GM18505 (cell line): ENCODE results near the gene SPRY4.

Source experiments
- ATAC-seq: cut with Tn5 transposase; IDR thresholded peaks from one replicate; pipeline ENCODE4 v1.9.1; 2021; ENCODE audit not compliant: unreplicated experiment
- POLR2A ChIP-seq: IDR thresholded peaks from 4 replicates; pipeline ENCODE4 v1.6.1; 2011; ENCODE audit warnings: borderline replicate concordance; ENCODE audit not compliant: insufficient read depth, insufficient read length; ENCODE audit errors: extremely low read depth

The SPRY4 gene

DNA sequence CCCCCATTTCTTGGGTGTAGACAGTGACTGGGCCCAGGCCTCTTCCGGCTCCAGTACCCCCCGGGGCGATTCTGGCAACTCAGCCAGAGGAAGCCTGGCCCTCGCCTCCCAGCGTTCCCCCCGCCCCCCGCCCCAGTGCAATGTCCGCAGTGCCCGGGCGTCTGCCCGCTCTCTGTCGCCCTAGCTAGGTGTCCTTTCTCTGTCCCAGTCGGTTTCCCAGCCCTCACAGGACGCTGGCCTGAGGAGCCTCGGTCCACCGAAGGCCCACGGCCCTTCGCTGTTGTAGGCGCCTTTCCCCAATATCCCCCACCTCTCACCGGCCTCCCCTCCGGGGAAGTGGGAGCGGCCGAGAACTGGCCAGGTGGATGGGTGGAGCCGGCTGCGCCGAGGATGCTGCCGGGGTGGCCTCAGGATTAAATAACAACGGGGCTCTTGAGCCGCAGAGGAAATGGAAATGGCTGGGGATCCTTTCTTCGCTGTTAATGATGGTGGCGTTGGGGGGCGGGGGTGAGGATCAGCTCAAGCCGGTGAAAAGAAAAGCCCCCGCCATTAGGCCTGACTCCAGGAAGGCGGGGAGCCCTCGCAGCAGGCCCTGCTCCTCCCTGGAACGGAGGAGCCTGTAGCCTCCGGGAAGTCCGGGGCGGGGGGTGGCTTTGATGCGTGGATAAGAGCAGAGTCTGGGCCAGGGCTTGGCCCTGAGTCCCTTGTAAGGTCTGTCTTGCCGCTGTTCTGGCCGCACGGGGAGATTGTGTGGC lies 1.1 kb upstream of the SPRY4 start:
- ATAC-seq = no peak
- no peak for TF ChIP-seq POLR2A

DNA sequence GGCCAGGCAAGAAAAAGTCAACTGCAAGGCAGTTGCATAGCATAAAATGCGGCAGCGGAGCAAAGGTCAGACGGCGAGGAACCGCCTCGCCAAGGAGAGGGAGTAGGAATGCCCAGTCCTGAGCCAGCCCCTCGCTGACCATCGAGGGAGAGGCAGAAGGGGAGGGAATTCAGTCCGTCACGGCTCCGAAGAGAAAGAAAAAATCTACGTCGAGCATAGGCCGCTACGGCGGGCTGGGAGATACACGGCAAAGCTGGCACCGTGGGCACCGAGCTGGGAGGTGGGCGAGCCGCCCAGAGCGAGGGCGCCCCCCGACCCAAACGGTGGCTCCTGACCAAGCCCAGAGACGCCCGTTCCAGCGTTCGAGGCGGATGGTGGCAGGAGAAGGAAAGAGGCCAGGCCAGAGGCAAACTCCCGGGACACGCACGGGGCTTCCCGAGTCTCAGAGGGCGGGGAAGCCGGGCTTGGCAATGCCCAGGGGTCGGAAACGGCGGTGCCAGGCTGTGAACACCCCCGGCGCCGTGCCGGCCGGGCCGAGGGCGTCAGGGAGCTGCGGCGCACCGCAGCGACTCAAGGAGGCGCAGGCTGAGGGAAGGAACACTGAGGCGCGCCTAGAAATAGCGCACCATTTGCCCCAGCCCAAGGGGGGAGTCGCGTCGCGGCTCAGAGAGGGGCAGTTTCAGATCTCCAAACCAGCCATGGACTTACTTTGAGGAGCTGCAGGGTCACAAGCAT lies 518 bp downstream of the SPRY4 start:
- ATAC-seq = peak; percentile 46
- no peak for TF ChIP-seq POLR2A

DNA sequence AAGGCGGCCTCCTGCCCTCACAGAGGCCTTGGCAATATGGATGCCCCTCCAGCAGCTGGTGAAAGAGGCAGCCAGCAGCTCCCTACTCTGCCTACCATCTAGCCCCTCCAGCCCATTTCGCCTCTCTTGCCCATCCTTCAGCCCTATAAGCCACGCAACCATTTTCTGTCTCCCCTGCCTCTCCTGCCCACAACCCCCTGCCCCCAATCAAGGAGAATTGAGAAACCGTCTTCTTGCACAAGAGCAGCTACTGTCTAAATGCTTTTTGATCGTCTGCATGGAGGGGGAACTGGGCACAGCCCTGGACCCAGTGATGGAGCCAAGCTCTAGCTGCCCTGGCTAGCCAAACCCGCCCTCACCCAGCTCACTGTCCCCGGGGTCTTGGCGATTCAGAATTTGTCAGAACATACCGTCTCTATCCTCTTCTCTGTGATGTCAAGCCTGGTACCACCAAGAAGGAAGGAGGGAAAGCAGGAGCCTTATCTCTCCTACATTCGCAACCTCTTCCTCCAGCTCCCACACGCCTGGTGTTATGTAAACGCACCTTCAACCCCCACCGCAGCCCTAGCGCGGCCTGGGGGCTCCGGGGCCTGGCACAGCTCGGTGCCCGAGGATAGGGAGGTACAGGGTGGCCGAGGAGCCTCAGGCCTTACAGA lies 1.2 kb downstream of the SPRY4 start:
- TF ChIP-seq POLR2A = no peak
- ATAC-seq = no peak

DNA sequence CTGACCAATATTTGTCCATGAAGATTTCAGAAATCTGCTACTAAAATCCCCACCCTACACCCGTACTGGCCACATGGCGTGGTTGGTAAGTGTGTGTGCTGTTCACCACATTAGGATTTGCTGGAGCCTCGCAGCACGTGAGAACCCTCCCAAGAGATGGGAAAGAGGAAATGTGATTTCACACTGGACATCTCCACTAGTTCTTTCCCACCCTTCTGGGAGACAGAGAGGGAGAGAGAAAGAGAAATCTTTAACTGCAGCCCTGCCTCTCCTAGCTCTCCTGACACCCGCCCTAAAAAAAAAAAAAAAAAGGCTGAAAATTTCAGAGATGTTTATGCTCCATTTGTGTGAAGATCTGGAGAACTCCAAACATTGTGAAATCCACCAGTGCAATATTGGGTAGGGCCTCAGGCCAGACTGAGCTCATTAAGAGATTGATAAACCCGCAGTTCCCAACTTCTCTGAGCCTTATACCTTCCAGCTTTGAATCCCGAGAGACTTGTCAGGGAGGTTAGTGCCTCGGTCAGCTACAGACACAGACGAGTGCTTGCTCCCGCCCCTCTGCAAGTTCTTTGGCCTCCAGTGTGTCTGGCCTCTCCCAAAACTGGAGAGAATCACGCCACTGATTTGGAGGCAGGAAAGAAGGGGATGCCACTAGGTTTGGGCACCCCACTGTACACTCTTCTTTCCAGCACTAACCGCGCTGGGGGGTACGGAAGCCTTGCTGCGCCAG lies 1.9 kb downstream of the SPRY4 start:
- no peak for TF ChIP-seq POLR2A
- no peak for ATAC-seq

DNA sequence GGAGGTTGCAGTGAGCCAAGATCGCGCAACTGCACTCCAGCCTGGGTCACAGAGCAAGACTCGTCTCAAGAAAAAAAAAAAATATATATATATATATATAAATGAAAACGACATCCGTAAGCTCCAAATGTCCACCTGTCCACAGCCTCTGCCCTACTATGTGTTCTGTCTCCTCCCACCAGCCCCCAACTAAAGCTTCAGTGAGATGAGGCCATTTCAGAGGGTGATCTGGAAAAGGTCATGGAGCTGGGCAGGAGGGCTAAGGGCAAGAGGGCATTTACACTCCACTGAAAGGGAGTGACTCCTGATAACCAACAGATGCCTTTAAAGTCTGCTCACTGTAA lies 2.4 kb downstream of the SPRY4 start:
- no peak for ATAC-seq
- no peak for TF ChIP-seq POLR2A

DNA sequence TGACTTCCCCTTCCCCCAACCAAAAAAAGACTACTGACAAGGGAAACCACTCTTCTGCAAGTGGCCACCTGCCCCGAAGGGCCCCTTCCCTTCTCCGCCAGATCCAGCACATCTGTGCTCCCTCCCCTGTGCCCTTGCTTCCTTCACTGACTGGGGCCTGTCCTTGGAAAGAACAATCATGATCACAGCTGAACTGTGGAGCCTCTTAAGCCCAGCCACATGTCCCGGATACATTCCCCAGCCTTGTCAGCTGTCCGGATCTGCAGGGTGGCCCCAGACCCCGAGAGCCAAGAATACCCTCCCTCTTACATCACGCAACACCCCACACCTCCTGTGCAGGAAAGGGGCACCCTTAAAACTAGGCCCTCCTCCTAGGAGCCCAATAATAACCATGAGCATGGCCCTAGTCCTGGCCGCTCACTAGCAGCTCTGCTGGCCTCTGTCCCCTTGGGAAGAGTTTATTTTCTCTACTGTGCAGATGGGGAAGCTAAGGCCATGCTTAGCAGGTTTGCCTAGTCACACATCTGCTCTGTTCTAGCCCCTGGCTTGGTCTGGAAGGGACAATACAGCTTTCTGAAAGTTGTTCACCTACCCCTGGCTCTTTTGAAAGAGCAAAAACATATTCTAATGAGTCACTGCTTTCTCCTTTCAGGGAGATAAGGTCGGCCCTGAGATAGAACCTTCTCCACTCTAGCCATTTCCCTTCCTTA lies 3.8 kb downstream of the SPRY4 start:
- no peak for ATAC-seq

DNA sequence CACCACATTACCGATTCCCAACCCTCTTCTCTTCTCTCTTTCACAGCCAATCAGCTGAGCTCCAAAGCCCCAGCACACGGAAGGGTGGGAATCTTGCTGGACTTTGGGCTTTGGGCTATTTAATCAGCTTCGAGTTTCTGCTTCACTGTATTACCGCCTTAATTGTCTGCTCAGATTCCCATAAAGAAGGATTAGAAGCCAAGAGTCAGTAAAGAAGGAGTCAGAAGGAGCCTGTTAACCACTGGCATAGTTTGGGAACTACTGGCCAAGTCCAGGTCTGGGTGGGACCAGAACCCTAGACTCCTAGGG lies 4.4 kb downstream of the SPRY4 start:
- no peak for TF ChIP-seq POLR2A
- no peak for ATAC-seq

More for the DNA sequence above, 3.8 kb downstream of the SPRY4 start:
- no peak for TF ChIP-seq POLR2A

DNA sequence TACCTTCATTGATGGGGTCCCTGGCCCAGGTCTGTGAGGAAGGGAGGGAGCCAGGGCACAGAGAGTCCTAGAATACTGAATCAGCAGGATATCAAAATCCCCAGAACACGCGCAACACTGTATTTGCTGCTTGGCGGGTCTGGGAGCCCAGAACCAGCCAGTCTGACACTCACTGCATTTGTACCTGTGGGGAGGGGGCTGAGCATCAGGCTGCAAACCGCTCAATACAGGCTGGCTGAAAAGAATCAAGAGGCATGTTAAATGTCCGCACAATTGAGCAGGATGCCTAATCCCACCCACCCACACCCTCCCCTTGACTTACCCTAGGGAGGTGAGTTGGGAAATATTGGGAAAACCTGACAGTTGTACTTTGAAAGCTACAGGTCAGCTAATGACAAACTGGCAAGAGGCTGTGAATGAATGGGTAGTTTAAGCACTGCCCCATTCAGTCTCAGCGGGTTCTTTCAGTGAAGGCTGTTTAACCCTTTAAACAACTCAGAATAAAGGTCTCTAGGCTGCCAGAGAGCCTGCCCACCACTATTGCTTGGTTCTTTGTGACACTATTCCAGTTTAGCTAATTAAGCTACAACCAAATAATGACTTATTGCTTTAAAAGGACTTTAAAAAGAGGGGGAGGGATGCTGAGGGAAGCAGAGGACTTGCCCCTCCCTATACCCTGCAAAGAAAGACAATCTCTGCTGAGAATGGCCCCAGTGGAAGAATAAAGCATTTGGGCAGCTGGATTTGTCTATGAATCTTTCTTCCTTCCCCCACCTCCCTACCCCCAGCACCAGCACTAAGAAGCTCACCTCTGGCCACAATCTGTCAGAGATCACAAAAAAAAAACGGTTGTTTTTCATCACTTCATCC lies 5.0 kb downstream of the SPRY4 start:
- TF ChIP-seq POLR2A = no peak

DNA sequence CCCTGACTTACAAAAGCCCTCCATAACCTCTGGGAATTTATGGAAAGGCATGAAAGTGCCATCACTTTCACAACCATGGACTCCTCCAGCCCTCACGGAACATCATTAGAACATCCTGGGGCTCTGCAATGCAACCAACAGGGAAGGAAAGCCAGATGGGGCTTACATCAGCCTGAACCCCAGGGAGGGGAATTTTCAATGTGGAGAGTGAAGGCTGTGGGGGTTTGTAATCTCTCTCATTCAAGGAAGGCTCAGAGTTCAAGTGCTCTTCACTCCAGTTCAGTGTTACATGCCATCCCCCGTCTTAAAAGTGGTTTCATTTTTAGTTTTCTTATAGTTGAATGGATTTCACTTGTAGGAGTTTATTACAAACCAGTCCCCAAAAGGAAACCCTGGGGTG lies 5.7 kb downstream of the SPRY4 start:
- no peak for TF ChIP-seq POLR2A
- no peak for ATAC-seq

More for the DNA sequence above, 5.0 kb downstream of the SPRY4 start:
- no peak for ATAC-seq

DNA sequence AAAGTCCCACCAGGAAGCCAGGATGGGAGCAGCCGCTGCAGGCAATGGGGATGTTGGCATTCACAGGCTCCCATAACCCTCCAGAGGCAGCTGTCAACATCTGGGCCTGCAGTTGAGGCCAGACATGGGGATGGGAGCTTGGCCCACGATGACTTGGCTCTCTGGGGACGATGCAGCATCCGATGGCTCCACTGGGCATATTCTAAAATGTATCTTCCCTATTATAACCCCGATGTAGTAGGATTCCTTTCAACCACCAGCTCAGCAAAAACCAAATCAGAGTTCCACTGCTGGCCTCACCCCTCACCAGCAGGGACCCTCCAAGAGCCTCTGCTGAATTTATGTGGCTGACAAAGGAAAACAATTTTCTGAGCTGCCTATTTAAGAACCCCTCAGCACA lies 7.1 kb downstream of the SPRY4 start:
- TF ChIP-seq POLR2A = no peak
- no peak for ATAC-seq

DNA sequence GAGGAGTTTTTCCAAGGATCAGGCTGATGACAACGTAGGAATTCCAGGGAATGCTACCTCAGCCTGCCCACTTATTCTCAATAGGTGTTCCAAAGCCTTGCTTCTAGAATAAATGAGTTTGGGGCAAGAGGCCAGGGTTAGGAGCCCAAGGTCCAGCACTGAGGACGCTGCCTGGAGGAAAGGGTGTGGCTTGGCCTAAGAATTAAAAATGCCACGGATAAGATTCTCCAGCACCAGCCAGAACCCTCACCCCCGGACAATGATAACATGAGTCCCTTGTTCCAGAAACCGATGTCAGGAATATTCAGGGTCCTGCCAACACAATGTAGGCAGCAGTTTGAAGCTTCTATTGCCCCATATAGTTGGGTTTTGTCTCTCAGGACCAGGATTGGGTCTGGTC lies 7.6 kb downstream of the SPRY4 start:
- TF ChIP-seq POLR2A = no peak

DNA sequence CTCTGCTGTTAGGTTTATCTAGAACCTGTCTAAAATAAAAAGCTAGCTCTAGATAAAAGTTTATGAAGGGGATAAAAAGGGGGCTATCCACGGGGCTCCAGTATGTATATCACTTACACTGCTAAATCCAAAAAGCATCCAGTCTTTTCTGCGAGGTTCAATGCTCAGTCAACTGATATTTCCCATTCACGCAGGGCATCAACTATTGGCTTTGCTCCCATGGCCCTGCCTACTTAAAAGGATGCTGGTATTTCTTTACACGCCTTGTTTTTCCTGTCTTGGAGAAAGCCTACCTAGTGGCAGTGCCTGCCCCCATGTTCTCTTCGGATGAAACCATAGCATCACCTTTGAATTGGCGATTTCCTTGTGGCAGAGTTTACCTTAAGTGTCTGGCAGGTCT lies 8.1 kb downstream of the SPRY4 start:
- ATAC-seq = no peak

More for the DNA sequence above, 7.6 kb downstream of the SPRY4 start:
- no peak for ATAC-seq

More for the DNA sequence above, 8.1 kb downstream of the SPRY4 start:
- TF ChIP-seq POLR2A = no peak
